PC-9 (cell line): ENCODE data around the gene CILP2.

Experiments
- EZH2 ChIP-seq: fragments of 200-600 bp; sonication (generic); IDR thresholded peaks from 2 replicates; pipeline ENCODE4 v1.8.0; 2017; ENCODE audit warnings: antibody characterized with exemption, low read depth
- TF ChIP-seq, protein P1 (sequence below): fragments of 200-600 bp; sonication (generic); conservative IDR thresholded peaks from 2 replicates; pipeline ENCODE4 v1.6.1; 2017; ENCODE audit warnings: mixed run types, antibody characterized with exemption, mild to moderate bottlenecking, moderate library complexity

DNA sequence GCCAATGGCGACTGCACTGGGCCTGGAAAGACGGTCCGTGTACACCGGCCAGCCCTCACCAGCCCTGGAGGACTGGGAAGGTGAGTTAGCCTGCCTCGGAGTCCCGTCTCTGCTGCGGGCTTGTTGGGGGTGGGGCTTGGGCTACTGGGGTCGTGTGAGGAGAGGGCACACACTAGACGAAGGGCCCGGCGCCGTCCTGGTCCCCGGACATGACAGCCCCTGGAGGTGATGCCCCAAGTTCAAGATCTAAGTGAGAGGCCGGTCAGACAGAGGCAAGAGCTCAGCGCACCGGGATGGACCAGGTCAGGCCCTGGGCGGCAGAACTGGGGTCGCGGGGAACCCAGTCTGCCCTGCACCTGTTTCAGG is 1.6 kb downstream of the CILP2 start:
- TF ChIP-seq, protein P1, sequence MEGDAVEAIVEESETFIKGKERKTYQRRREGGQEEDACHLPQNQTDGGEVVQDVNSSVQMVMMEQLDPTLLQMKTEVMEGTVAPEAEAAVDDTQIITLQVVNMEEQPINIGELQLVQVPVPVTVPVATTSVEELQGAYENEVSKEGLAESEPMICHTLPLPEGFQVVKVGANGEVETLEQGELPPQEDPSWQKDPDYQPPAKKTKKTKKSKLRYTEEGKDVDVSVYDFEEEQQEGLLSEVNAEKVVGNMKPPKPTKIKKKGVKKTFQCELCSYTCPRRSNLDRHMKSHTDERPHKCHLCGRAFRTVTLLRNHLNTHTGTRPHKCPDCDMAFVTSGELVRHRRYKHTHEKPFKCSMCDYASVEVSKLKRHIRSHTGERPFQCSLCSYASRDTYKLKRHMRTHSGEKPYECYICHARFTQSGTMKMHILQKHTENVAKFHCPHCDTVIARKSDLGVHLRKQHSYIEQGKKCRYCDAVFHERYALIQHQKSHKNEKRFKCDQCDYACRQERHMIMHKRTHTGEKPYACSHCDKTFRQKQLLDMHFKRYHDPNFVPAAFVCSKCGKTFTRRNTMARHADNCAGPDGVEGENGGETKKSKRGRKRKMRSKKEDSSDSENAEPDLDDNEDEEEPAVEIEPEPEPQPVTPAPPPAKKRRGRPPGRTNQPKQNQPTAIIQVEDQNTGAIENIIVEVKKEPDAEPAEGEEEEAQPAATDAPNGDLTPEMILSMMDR = no peak
- no peak for TF ChIP-seq EZH2
